Panc1 (cell line): Measurements from ENCODE around the gene PTGDR2. TPM values are rescaled to one million over a fixed set of nuclear protein-coding genes. Genes with fewer than 3 reads are reported as not detected.

Experiments used
- ATAC-seq: fragments of 200-7000 bp; cut with Tn5 transposase; 2 replicates; pipeline ENCODE4 v1.9.1; 2020; ENCODE audit warnings: mild to moderate bottlenecking, moderate library complexity
- BruUV-seq: library from RNA; stranded (reverse); fragments of 400-500 nt; replicated peaks from 2 replicates; lab custom pipeline; 2021; lab: Mats Ljungman, UMichigan
- CTCF ChIA-PET: fragments of 300-600 bp; sonication (Branson Sonifier 250); formaldehyde crosslinking; loops from one replicate; lab custom pipeline; 2022; ENCODE audit warnings: antibody characterized with exemption; lab: Charles Lee
- POLR2A ChIA-PET: fragments of 300-600 bp; sonication (Branson Sonifier 250); formaldehyde crosslinking; loops from one replicate; lab custom pipeline; 2022; ENCODE audit warnings: antibody characterized with exemption; lab: Charles Lee
- DNase-seq: peaks from one replicate; pipeline ENCODE4 v3.0.0-alpha.2; 2010; ENCODE audit warnings: low read depth, low spot score
- H3K27ac ChIP-seq: 2 replicates; pipeline ENCODE4 v1.5.1; 2011; ENCODE audit warnings: mild to moderate bottlenecking, low read length, inconsistent platforms
- H3K27me3 ChIP-seq: fragments of 200-500 bp; sonication (Bioruptor generic); 2 replicates; pipeline ENCODE4 v1.6.0; 2014; ENCODE audit warnings: low read length, inconsistent platforms; ENCODE audit not compliant: control insufficient read depth, insufficient read depth
- H3K36me3 ChIP-seq: fragments of 200-500 bp; sonication (Bioruptor generic); 2 replicates; pipeline ENCODE4 v1.5.1; 2014; ENCODE audit warnings: inconsistent platforms, mild to moderate bottlenecking, low read length, moderate library complexity; ENCODE audit not compliant: control insufficient read depth, insufficient read depth
- H3K4me1 ChIP-seq: 2 replicates; pipeline ENCODE4 v1.5.1; 2011; ENCODE audit warnings: inconsistent platforms, mild to moderate bottlenecking, low read length, moderate library complexity; ENCODE audit not compliant: control insufficient read depth, insufficient read depth
- H3K4me3 ChIP-seq, 2 experiments: 2 replicates each; pipeline ENCODE4 v1.5.1; 2011 to 2012; ENCODE audit warnings: low read depth in 2 of 2, low read length in 2 of 2, mild to moderate bottlenecking in 2 of 2, inconsistent platforms in 1 of 2, moderate library complexity in 1 of 2
- H3K9me3 ChIP-seq: fragments of 200-500 bp; sonication (Bioruptor generic); 2 replicates; pipeline ENCODE4 v1.5.1; 2014; ENCODE audit warnings: low read depth, mild to moderate bottlenecking, inconsistent platforms, low read length, moderate library complexity; ENCODE audit not compliant: control insufficient read depth, insufficient read depth
- POLR2AphosphoS5 ChIP-seq: IDR thresholded peaks from 2 replicates; pipeline ENCODE4 v1.6.1; 2012; ENCODE audit warnings: mild to moderate bottlenecking, low read depth, low read length, moderate library complexity
- REST ChIP-seq, 2 experiments: IDR thresholded peaks; 2 replicates each; pipeline ENCODE4 v1.6.1; 2011 to 2012; ENCODE audit warnings: low read depth in 2 of 2, control low read depth in 1 of 2, low read length in 1 of 2, mild to moderate bottlenecking in 1 of 2, moderate library complexity in 1 of 2; ENCODE audit not compliant: insufficient read depth in 1 of 2
- SIN3A ChIP-seq: IDR thresholded peaks from 2 replicates; pipeline ENCODE4 v1.6.1; 2012; ENCODE audit warnings: low read depth, mild to moderate bottlenecking, low read length, moderate library complexity, borderline replicate concordance; ENCODE audit not compliant: insufficient read depth
- TCF7L2 ChIP-seq: IDR thresholded peaks from 2 replicates; pipeline ENCODE4 v1.6.1; 2011; ENCODE audit warnings: mild to moderate bottlenecking, low read depth, low read length, inconsistent platforms
- in situ Hi-C: cut with HindIII; loops from 2 replicates; pipeline ENCODE4 v1.10.0; 2016; ENCODE audit warnings: low sequenced_read_pairs, low pct_unique_long_range_greater_than_20kb
- intact Hi-C: fragments of 100-400 bp; cut with micrococcal nuclease; formaldehyde crosslinking; loops from one replicate; pipeline ENCODE4 v1.10.0; 2022; ENCODE audit not compliant: unreplicated experiment
- total RNA-seq: library from RNA; stranded (reverse); gene quantifications from one replicate; pipeline ENCODE4 v1.2.1, GENCODE V29; 2021; ENCODE audit not compliant: unreplicated experiment
- TF ChIP-seq, protein P1 (sequence below): fragments of 450-650 bp; IDR thresholded peaks from 2 replicates; pipeline ENCODE4 v1.5.1; 2017; ENCODE audit warnings: mild to moderate bottlenecking

The PTGDR2 gene
- total RNA-seq, 1 experiment from 2014 or later: not detected

DNA sequence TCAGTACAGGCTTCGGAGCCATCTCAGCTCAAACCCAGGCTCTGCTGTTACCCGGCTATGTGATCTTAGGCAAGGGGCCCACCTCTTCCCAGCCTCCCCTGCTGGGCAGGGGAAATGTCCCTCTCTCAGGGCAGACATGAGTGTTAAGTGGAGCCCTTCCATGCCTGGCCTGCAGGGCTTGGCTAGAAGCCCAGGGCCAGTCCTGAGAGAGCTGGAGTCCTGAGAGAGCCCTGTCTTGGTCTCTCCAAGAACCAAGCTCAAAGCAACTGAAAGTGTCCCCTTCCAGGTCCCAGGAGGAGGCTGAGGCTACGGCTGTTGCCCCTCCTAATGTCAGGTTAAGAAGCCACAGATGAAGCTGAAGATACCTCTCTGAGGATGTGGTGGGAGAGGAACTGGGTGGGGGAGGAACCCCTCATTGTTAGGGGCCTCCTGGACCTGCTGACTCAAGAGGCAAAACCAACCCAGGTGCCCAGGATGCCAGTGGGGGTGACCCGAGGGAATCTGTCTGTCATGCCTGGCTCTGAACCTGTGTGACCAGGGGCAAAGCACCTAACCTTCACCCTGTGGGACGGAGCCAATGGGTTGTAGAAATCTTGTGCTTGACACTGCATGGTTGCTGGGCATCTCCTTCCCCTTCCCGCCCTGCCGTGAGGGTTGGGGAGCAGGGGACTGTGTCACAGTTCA lies 15.8 kb upstream of the PTGDR2 start:
- Histone ChIP-seq H3K36me3 (no peaks in the 10 kb centered on the region), H3K27me3 (no peaks in the 10 kb centered on the region), H3K4me3 (no peak overlapping the region), H3K9me3 (no peaks in the 10 kb centered on the region), H3K4me1 (no peaks in the 10 kb centered on the region), H3K27ac (no peak overlapping the region)
- ChIA-PET POLR2A (no interaction called here), CTCF (no interaction called here)
- no TSS peak for BruUV-seq
- DNase-seq: no peak
- TF ChIP-seq, protein P1, sequence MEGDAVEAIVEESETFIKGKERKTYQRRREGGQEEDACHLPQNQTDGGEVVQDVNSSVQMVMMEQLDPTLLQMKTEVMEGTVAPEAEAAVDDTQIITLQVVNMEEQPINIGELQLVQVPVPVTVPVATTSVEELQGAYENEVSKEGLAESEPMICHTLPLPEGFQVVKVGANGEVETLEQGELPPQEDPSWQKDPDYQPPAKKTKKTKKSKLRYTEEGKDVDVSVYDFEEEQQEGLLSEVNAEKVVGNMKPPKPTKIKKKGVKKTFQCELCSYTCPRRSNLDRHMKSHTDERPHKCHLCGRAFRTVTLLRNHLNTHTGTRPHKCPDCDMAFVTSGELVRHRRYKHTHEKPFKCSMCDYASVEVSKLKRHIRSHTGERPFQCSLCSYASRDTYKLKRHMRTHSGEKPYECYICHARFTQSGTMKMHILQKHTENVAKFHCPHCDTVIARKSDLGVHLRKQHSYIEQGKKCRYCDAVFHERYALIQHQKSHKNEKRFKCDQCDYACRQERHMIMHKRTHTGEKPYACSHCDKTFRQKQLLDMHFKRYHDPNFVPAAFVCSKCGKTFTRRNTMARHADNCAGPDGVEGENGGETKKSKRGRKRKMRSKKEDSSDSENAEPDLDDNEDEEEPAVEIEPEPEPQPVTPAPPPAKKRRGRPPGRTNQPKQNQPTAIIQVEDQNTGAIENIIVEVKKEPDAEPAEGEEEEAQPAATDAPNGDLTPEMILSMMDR: no peak
- TF ChIP-seq SIN3A (no peak), TCF7L2 (no peak), REST (IDR thresholded peaks at IDR 0.05; ENCODE audit: insufficient read depth in 1 of 2, low read depth in 2 of 2, low read length in 1 of 2) (no peak), POLR2AphosphoS5 (no peak)
- in situ Hi-C loops (no loop called here), intact Hi-C loops (no loop called here)
- ATAC-seq: 0 out of 2 replicates have a peak, but pooled peaks have one; percentile 9

GRCh38 chr11:60870733-60871377 lies 15.1 kb upstream of the PTGDR2 start:
- ChIA-PET CTCF (no interaction called here), POLR2A (no interaction called here)
- H3K9me3 ChIP-seq: no peaks in the 10 kb centered on the region
- in situ Hi-C loops: no loop called here
- no peak overlapping the region for H3K4me3 ChIP-seq
- TF ChIP-seq TCF7L2: no peak
- TF ChIP-seq, protein P1: no peak
- no peak for TF ChIP-seq POLR2AphosphoS5
- no peak for TF ChIP-seq SIN3A
- no peak for TF ChIP-seq REST (IDR thresholded peaks at IDR 0.05; ENCODE audit: insufficient read depth in 1 of 2, low read depth in 2 of 2, low read length in 1 of 2)
- no peak overlapping the region for H3K27ac ChIP-seq
- intact Hi-C loops: no loop called here
- no peak for DNase-seq
- BruUV-seq: no TSS peak
- no peaks in the 10 kb centered on the region for H3K27me3 ChIP-seq
- ATAC-seq: no peak
- H3K4me1 ChIP-seq: no peaks in the 10 kb centered on the region
- no peaks in the 10 kb centered on the region for H3K36me3 ChIP-seq
